GM19372 (cell line): ENCODE measurements around the gene BET1.

Source experiments
- ATAC-seq: cut with Tn5 transposase; IDR thresholded peaks from one replicate; pipeline ENCODE4 v1.9.1; 2021; ENCODE audit warnings: mild to moderate bottlenecking, low read depth, moderate library complexity; ENCODE audit not compliant: unreplicated experiment

Gene BET1

GRCh38 chr7:93960986-93961385 lies 43.2 kb downstream of the BET1 start:
- ATAC-seq = no peak

- ATAC-seq = no peak
These were observed 45.5 kb downstream of the BET1 start for GRCh38 chr7:93958651-93959050.

DNA sequence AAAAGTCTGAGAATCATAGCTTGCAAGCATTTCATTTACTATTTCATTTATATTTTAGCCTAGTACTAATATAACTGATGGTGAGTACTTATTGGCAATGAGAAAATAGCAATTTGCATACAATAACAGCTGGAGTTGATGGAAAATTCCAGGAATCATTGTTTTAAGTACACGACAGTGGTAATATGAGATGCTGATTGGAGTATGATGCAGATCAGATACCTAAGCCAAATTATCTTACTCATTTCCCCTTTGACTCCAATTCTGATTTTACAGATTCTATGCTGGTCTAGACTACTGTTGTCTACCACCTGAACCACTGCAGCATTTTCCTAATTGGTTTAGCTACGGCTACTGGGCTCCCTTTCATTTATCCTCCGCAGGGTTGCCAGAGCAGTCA lies 45.9 kb downstream of the BET1 start:
- ATAC-seq = no peak

- no peak for ATAC-seq
These were observed 46.4 kb downstream of the BET1 start for GRCh38 chr7:93957767-93958166.

DNA sequence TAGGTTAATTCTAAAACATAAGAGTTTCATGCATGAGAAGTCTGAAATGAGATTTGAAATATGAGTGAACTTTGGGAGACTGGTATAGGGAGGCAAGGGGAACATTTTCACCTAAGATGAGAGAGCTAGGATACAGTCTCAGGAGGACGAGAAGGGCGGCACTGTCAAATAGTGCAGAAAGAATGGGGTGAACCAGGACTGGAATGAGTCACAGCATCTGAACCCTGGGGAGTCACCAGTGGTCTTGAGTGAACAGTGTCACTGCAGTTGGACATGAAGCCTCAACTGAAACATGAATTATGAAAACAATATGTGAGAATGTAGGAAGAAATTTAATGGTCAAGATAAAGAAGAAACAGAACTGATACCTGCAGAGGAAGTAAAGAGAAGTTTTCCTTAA lies 48.9 kb downstream of the BET1 start:
- no peak for ATAC-seq

GRCh38 chr7:93949423-93949822 lies 54.7 kb downstream of the BET1 start:
- ATAC-seq = no peak

- no peak for ATAC-seq
These were observed 55.3 kb downstream of the BET1 start for GRCh38 chr7:93948873-93949272.

DNA sequence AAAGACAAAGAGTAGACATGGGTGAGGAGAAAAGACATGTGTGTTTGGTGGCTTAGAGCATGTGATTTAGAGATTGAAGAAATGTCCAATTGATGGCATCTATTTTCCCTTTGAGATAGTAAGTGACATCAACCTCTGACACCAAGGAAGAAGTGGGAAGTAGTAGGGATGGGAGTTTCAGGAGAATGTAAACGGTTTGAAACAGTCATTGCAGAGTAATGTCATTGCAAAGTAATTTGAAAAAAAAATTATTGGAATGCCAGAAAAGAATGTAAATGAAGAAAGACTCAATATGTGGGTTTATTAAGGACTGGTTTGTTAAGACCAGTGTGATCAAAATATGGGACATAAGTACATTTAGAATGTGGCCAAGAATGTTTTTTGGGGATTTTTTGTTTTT lies 56.0 kb downstream of the BET1 start:
- no peak for ATAC-seq

DNA sequence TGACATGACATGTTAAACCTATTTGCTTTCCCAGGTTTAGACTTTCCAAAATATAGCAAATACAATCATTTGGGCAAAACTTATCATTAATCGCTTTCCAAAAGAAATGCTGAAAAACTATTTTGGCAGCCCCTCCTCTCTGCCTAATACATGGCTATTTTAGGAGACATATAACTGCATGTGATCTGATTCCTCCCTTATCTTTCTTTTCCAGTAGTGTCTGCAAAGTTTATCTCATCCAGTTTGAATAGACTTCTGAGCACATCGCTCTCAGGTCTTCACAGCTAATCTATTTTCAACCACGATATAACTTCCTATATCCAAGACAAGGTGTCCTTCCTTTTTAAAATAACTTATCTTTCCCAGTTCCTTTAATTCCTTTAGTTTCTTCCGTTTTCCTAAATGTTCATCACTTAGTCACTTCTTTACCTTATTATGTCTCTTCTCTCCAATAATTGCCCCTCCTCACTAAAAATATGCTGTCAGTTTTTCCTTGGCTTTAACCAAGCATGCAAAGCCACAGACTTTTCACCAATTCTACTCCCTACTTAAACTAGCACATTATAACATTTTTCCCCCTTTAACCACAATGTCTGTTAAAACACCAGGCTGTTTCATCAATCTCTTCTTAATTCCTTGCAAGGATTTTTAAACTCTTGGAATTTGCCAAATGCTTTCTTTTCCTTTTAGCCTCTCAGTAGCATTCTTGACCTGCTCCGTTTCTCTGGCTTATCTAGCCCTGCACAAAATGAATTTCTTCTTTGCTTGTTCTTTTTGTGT lies 58.2 kb downstream of the BET1 start:
- ATAC-seq = no peak

GRCh38 chr7:93945083-93945482 lies 59.1 kb downstream of the BET1 start:
- no peak for ATAC-seq

DNA sequence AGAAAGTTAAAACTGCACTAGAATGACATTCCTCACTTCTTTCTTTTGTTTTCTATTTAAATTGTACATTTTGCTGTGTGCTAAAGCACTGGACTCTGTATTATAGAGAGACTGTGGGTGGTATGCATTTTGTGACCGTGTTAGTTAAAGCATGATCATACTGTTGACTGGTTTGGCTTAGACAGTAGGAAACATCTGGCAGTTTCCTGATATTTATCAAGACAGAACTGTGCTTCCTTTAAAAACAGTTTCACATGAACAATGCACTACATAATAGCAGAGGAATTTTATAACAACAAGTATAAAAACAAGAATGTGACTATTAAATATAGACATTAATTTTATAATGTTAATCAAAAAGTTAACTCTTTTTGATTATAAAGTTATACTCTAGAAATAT lies 59.5 kb downstream of the BET1 start:
- ATAC-seq = no peak

- no peak for ATAC-seq
These were observed 60.2 kb downstream of the BET1 start for GRCh38 chr7:93943816-93944540.
